Uterus (tissue), 2 donors: ENCODE data around the gene BTG2.

Experiments
- CTCF ChIP-seq, 4 experiments: fragments of 200-600 bp in 2 of 4; fragments of 450-650 bp in 2 of 4; sonication (generic) in 2 of 4; IDR thresholded peaks; one replicate each; pipeline ENCODE4 v1.5.1; 2016 to 2019; ENCODE audit warnings: antibody characterized with exemption in 4 of 4, mild to moderate bottlenecking in 2 of 4, moderate library complexity in 1 of 4
- POLR2A ChIP-seq, 2 donors: fragments of 450-650 bp; IDR thresholded peaks; one replicate each; pipeline ENCODE4 v1.6.1; 2016; ENCODE audit warnings: antibody characterized with exemption in 2 of 2, mild to moderate bottlenecking in 1 of 2, moderate library complexity in 1 of 2

GRCh38 chr1:203304919-203305808 lies at the start of gene BTG2:
- TF ChIP-seq CTCF (IDR thresholded peaks at IDR 0.05) (no peak), POLR2A (IDR thresholded peaks at IDR 0.05) (peak; percentile 100)
